GM12878 (cell line): ENCODE data around the gene NSFL1C. TPM values are rescaled to one million over a fixed set of nuclear protein-coding genes. Genes with fewer than 3 reads are reported as not detected.

Experiments used
- ATAC-seq: fragments of 200-7000 bp; cut with Tn5 transposase; 3 replicates; pipeline ENCODE4 v1.9.1; 2020; ENCODE audit warnings: mild to moderate bottlenecking, moderate library complexity
- BruUV-seq: library from RNA; stranded (reverse); fragments of 400-500 nt; replicated peaks from 2 replicates; lab custom pipeline; 2021; lab: Mats Ljungman, UMichigan
- CTCF ChIA-PET: fragments of 300-600 bp; sonication (Branson Sonifier 250); formaldehyde crosslinking; extraction: SDS; loops from one replicate; lab custom pipeline; 2021; ENCODE audit warnings: inconsistent platforms; lab: Yijun Ruan, JAX
- POLR2A ChIA-PET: fragments of 350-600 bp; formaldehyde crosslinking; extraction: SDS; loops from one replicate; lab custom pipeline; 2021; ENCODE audit warnings: inconsistent platforms; lab: Charles Lee
- RAD21 ChIA-PET: fragments of 300-600 bp; sonication (Branson Sonifier 250); formaldehyde crosslinking; loops from one replicate; lab custom pipeline; 2023; ENCODE audit warnings: antibody characterized with exemption; ENCODE audit not compliant: unreplicated experiment; lab: Charles Lee
- SMC1A ChIA-PET: fragments of 300-600 bp; sonication (Branson Sonifier 250); formaldehyde crosslinking; loops from one replicate; lab custom pipeline; 2023; ENCODE audit not compliant: unreplicated experiment, uncharacterized antibody; lab: Charles Lee
- DNase-seq: peaks from one replicate; pipeline ENCODE4 v3.0.0-alpha.2; 2011; ENCODE audit warnings: low read depth, low spot score
- FAIRE-seq: peaks from 3 replicates; lab custom pipeline; 2011; peaks lifted over from hg19 to GRCh38; lab: Jason Lieb, UNC
- H2AFZ ChIP-seq: 2 replicates; pipeline ENCODE4 v1.6.0; 2011; ENCODE audit warnings: low read depth, low read length, control low read depth; ENCODE audit not compliant: control insufficient read depth
- H3K27ac ChIP-seq: 2 replicates; pipeline ENCODE4 v1.5.1; 2011; ENCODE audit warnings: control low read depth; ENCODE audit not compliant: control insufficient read depth, insufficient read depth
- H3K27me3 ChIP-seq, 2 experiments: replicated peaks in 1 of 2; 2 replicates each; pipeline versions ENCODE4 v1.6.0 to v1.6.1; 2011; ENCODE audit warnings: low read length in 1 of 2; ENCODE audit not compliant: control insufficient read depth in 2 of 2, insufficient read depth in 2 of 2
- H3K36me3 ChIP-seq, 2 experiments: 2 replicates each; pipeline ENCODE4 v1.5.1; 2011; ENCODE audit warnings: low read length in 1 of 2; ENCODE audit not compliant: control insufficient read depth in 2 of 2, insufficient read depth in 2 of 2
- H3K4me1 ChIP-seq: 2 replicates; pipeline ENCODE4 v1.6.1; 2011; ENCODE audit warnings: mild to moderate bottlenecking, low read length, moderate library complexity, mixed read lengths; ENCODE audit not compliant: control insufficient read depth, insufficient read depth
- H3K4me2 ChIP-seq: 2 replicates; pipeline ENCODE4 v1.6.0; 2011; ENCODE audit warnings: control low read depth; ENCODE audit not compliant: control insufficient read depth, insufficient read depth
- H3K4me3 ChIP-seq: fragments of 200-600 bp; sonication (generic); 2 replicates; pipeline ENCODE4 v1.5.1; 2016
- H3K79me2 ChIP-seq: 2 replicates; pipeline ENCODE4 v1.6.0; 2011; ENCODE audit warnings: low read length; ENCODE audit not compliant: control insufficient read depth, insufficient read depth
- H3K9ac ChIP-seq: 2 replicates; pipeline ENCODE4 v1.8.0; 2011; ENCODE audit warnings: low read length, control low read depth, mixed read lengths; ENCODE audit not compliant: control insufficient read depth, insufficient read depth
- H3K9me3 ChIP-seq: replicated peaks from 3 replicates; pipeline ENCODE4 v1.5.1; 2011; ENCODE audit warnings: mild to moderate bottlenecking, low read length; ENCODE audit not compliant: control insufficient read depth, insufficient read depth
- H4K20me1 ChIP-seq: 2 replicates; pipeline ENCODE4 v1.6.0; 2011; ENCODE audit not compliant: control insufficient read depth, insufficient read depth
- ASH2L ChIP-seq: fragments of 300-600, 200-600 bp; sonication (generic); IDR thresholded peaks from 2 replicates; pipeline ENCODE4 v1.6.1; 2017; ENCODE audit warnings: low read depth, mild to moderate bottlenecking, borderline replicate concordance
- ATF3 ChIP-seq: IDR thresholded peaks from 2 replicates; pipeline ENCODE4 v1.6.1; 2011; ENCODE audit warnings: low read depth, mild to moderate bottlenecking, low read length, moderate library complexity, borderline replicate concordance; ENCODE audit errors: extremely low read depth
- BHLHE40 ChIP-seq, 2 experiments: fragments of 450-650 bp in 1 of 2; IDR thresholded peaks; 2 replicates each; pipeline ENCODE4 v1.6.1; 2011 to 2017; ENCODE audit warnings: low read depth in 2 of 2, borderline replicate concordance in 1 of 2, improper control_type of control experiment in 1 of 2, low read length in 1 of 2, mild to moderate bottlenecking in 1 of 2
- BRCA1 ChIP-seq: IDR thresholded peaks from 2 replicates; pipeline ENCODE4 v1.6.1; 2011; ENCODE audit warnings: low read depth, low read length, improper control_type of control experiment
- CREB1 ChIP-seq: IDR thresholded peaks from 2 replicates; pipeline ENCODE4 v1.6.1; 2012; ENCODE audit warnings: low read depth, mild to moderate bottlenecking, inconsistent platforms
- IRF3 ChIP-seq: fragments of 450-650 bp; IDR thresholded peaks from 2 replicates; pipeline ENCODE4 v1.6.1; 2014; ENCODE audit warnings: mild to moderate bottlenecking
- MAX ChIP-seq: IDR thresholded peaks from 2 replicates; pipeline ENCODE4 v1.6.1; 2012; ENCODE audit warnings: low read depth, low read length, improper control_type of control experiment
- MLLT1 ChIP-seq: fragments of 450-650 bp; IDR thresholded peaks from 2 replicates; pipeline ENCODE4 v1.6.1; 2016; ENCODE audit warnings: mild to moderate bottlenecking
- NFIC ChIP-seq: IDR thresholded peaks from 2 replicates; pipeline ENCODE4 v1.6.1; 2012; ENCODE audit warnings: low read depth, mild to moderate bottlenecking, inconsistent platforms, low read length, moderate library complexity
- NR2C2 ChIP-seq: IDR thresholded peaks from 2 replicates; pipeline ENCODE4 v1.6.1; 2011; ENCODE audit warnings: borderline replicate concordance, low read depth; ENCODE audit not compliant: control insufficient read depth, insufficient read length
- NR2F1 ChIP-seq: fragments of 450-650 bp; conservative IDR thresholded peaks from 2 replicates; pipeline ENCODE4 v1.6.1; 2017; ENCODE audit warnings: mild to moderate bottlenecking
- SMAD1 ChIP-seq: fragments of 450-650 bp; IDR thresholded peaks from 2 replicates; pipeline ENCODE4 v1.6.1; 2018; ENCODE audit warnings: mild to moderate bottlenecking, low read depth; ENCODE audit not compliant: partially characterized antibody
- ZNF207 ChIP-seq: fragments of 450-650 bp; IDR thresholded peaks from 2 replicates; pipeline ENCODE4 v1.6.1; 2014; ENCODE audit warnings: antibody characterized with exemption, mild to moderate bottlenecking, borderline replicate concordance
- ZNF622 ChIP-seq: fragments of 450-650 bp; IDR thresholded peaks from 2 replicates; pipeline ENCODE4 v1.6.1; 2017; ENCODE audit warnings: mild to moderate bottlenecking, inconsistent platforms
- WGBS: methylation state at CpG from one replicate; pipeline ENCODE4 v1.1.6; 2016; ENCODE audit warnings: low lambda C conversion rate; ENCODE audit not compliant: insufficient replicate concordance, insufficient coverage; ENCODE audit errors: missing lambda C conversion rate; 5-methylcytosine and 5-hydroxymethylcytosine counted together
- in situ Hi-C: fragments of 300-500 bp; cut with MboI; formaldehyde crosslinking; loops from 9 replicates; pipeline ENCODE4 v1.14.3; 2018; ENCODE audit warnings: mixed read lengths
- intact Hi-C: fragments of 100-400 bp; cut with micrococcal nuclease; formaldehyde crosslinking; loops from one replicate; pipeline ENCODE4 v1.14.2; 2022; ENCODE audit not compliant: unreplicated experiment
- polyA plus RNA-seq, 11 experiments: library from polyadenylated mRNA; depleted of rRNA in 4 of 11; unstranded in 6 of 11; stranded (reverse) in 5 of 11; fragments of >200 nt; fragmentation: Nextera tagmentation in 4 of 11; fragmentation: Illumina TruSeq in 1 of 11; extraction: Ambion mirVana in 4 of 11; extraction: Trizol in 1 of 11; gene quantifications; 1 replicate in 1 of 11; 2 replicates in 10 of 11; pipeline versions ENCODE4 v1.2.1 to v1.2.3, GENCODE V29; 2011 to 2016; ENCODE audit warnings: inconsistent platforms in 2 of 11, missing spikeins in 2 of 11, low read depth in 1 of 11
- total RNA-seq, 4 experiments: library from RNA; depleted of rRNA in 3 of 4; stranded (reverse); fragments of >200 nt in 3 of 4; fragmentation: Illumina TruSeq in 1 of 4; extraction: Trizol in 1 of 4; gene quantifications; 2 replicates each; pipeline versions ENCODE4 v1.2.1 to v1.2.3, GENCODE V29; 2013 to 2021

Gene NSFL1C
- total and polyA plus RNA-seq, 10 of the 15 experiments (the other 5 are each of a cell fraction or from before 2014, with no cell fraction given), result 21.5 to 100 (median 38.1) TPM

GRCh38 chr20:1438361-1438760 lies 28.3 kb downstream of the NSFL1C start:
- Histone ChIP-seq H3K36me3 (peaks cover 7 to 9% of the 10 kb centered on the region in 2 experiments), H3K27ac (no peak overlapping the region), H3K4me1 (peaks cover 11% of the 10 kb centered on the region), H3K79me2 (no peaks in the 10 kb centered on the region), H4K20me1 (peaks cover 3% of the 10 kb centered on the region; the same call in 1 of the 2 replicates), H3K4me2 (no peak overlapping the region), H3K4me3 (no peak overlapping the region), H3K9ac (no peak overlapping the region), H3K9me3 (no peaks in the 10 kb centered on the region; the same call in 2 of the 3 replicates), H3K27me3 (no peaks in the 10 kb centered on the region), H2AFZ (no peak overlapping the region)
- 0% methylated on average over 1 of the region's 1 CpG for WGBS
- in situ Hi-C loops, result loop anchor here (5.0 kb wide), 1 partner anchor 126 kb away; no protein-coding TSS in a partner anchor
- CTCF ChIA-PET, result interaction anchor here (0.8 to 7.2 kb wide), 29 partner anchors 9 to 339 kb away, joined by 3 to 65 read pairs (median 4); partner anchors contain the start of genes FKBP1A and NSFL1C
- BruUV-seq, result no TSS peak
- ATAC-seq, result no peak
- RAD21 ChIA-PET, result interaction anchor here (0.8 to 3.4 kb wide), 10 partner anchors 15 to 126 kb away, joined by 3 to 16 read pairs (median 6); partner anchors contain the start of gene FKBP1A
- TF ChIP-seq BHLHE40 (IDR thresholded peaks at IDR 0.05; ENCODE audit: borderline replicate concordance in 1 of 2, low read depth in 2 of 2, low read length in 1 of 2) (no peak), CREB1 (no peak), MAX (no peak), NR2F1 (no peak), NFIC (no peak), BRCA1 (no peak), ASH2L (no peak), ZNF207 (no peak), ATF3 (no peak), MLLT1 (no peak), SMAD1 (no peak), ZNF622 (no peak), NR2C2 (no peak), IRF3 (no peak)
- SMC1A ChIA-PET, result interaction anchor here (0.9 to 4.9 kb wide), 13 partner anchors 10 to 296 kb away, joined by 3 to 32 read pairs (median 4); partner anchors contain the start of genes NSFL1C and SDCBP2
- no peak for DNase-seq
- POLR2A ChIA-PET, result interaction anchor here (0.5 kb wide), 1 partner anchor 903 kb away, joined by 9 read pairs; no protein-coding TSS in a partner anchor
- intact Hi-C loops, result loop anchor here (5.0 kb wide), 1 partner anchor 46 kb away; the partner anchor contains the start of gene FKBP1A
- no peak for FAIRE-seq
